Activated CD4-positive, CD25-positive, alpha-beta regulatory T cell treated with anti-CD3 and anti-CD28 coated beads, Interleukin-2, amount 50 U/mL, for 16 hours (primary cell): ENCODE results near the gene HPSE2.
A peak's percentile ranks its signal among the peaks of the same experiment; 100 is the strongest.
"Not testable (repeated sequence)": the region's sequence is repeated elsewhere in the genome, so short reads cannot be mapped to it uniquely, and the experiment has no call there.

Source experiments
- DNase-seq: peaks from one replicate; pipeline ENCODE4 v3.0.0-alpha.2; 2020; ENCODE audit warnings: low read depth, low spot score

HPSE2 gene

DNA sequence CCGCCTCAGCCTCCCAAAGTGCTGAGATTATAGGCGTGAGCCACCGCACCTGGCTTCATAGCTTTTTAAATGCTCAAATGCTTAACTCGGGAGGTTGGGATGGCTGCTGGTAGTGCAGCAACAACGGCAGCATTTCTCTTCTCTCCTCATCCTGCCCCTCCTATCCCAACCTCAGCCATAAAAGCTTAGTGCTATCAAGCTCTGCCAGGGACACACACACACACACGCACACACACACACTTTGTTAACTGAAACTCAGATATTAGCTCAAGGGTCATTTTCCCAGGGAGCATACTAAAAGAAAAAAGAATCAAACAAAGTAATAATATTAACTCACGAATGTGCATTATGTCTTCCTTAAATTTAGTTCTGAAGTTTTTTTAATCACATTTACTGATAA, 725.9 kb downstream of the HPSE2 start:
- no peak for DNase-seq

DNA sequence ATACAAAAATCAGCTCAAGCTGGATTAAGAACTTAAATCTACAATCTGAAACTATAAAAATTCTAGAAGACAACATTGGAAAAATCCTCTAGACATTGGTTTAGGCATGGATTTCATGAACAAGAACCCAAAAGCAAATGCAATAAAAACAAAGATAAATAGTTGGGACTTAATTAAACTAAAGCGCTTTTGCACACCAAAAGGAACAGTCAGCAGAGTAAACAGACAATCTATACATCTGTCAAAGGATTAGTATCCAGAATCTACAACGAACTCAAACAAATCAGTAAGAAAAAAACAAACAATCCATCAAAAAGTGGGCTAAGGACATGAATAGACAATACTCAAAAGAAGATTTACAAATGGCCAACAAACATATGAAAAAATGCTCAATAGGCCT, 733.1 kb downstream of the HPSE2 start:
- DNase-seq = not testable (repeated sequence)

DNA sequence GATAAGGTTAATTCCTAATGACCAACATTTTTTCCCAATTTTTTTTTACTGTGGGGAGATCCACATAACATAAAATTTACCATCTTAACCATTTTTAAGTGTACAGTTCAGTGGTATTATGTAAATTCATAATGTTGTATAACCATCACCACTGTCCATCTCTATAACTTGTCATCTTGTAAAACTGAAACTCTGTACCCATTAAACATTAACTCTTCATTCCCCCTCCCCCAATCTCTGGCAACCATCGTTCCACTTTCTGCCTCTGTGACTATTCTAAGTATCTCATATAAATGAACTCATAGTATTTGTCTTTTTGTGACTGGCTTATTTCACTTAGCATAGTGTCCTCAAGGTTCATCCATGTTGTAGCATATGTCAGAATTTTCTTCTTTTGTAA, 742.9 kb downstream of the HPSE2 start:
- DNase-seq = no peak

DNA sequence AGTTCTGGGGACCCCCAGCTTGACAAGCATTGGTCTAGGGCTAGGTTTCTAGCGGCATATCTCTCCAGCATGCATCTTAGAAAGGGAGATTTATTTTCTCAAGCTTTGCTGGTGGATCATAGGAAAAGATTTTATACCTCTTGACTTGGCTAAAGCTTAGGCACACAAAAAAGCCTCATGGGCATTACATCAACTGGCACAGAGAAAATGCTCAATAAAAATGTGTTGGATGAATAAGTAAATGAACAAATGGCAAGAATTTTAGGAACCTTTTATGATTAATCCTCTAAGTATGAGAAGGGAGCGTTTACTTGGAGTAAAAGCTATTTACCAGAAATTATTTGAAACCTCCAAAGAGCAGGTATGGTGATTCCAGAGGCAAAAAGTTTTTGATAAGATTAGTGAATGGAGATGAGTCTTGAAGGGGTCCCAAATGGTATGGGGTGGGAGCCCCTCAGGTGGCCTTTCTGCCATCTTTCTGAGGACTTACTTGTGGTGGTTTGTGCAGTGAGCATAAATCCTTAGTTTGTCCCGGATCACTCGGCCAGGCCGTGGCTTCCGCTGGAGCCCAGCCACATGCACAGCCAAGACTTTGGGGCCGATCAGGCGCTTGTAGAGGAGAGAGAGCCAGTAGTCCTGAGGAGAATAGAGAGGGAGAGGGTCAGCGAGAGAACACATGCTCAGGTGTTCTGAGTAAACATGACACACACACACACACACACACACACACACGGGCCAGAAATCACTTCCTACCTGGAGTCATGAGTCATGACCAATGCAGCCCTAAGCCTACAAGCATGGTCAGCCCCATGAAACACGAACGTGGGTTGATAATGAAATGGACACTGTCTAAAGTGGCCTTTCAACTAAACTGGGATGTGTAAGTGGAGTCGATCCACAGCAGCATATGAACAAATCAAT, 745.8 kb downstream of the HPSE2 start:
- no peak for DNase-seq

DNA sequence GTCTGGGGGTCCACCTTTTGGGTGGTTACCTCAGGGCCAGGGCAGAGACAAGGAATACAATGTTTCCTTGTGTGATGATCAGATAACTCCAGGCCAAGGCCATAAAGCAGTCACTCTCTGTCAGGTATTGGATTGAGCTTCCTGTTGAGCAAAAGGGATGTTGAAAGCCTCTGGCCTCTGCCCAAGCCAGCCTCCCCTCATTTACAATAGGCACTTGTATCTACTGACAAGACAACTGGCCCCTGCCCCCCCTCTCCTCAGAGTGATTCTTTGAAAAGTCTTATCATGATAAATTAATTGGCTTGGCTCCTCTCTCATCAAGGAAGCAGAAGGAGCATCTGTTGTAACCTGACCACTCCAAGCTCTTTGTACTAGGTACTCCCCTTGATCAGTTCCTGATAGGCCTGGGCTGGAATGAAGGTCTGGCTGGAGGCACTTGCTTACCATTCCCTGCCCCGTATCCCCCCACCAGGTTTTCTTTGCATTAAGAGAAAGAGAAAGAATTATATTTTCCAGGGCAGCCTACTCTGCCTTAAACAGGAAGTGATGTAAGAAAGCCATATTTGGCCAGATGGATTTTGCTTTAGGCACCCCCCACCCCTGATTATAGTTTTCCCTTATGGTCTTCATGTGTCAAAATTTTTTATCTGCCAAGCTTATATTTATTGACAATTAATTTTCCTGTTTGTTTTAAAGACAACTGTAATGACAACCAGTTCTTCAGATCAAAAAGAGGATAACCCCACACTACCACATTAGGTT, 746.8 kb downstream of the HPSE2 start:
- no peak for DNase-seq

DNA sequence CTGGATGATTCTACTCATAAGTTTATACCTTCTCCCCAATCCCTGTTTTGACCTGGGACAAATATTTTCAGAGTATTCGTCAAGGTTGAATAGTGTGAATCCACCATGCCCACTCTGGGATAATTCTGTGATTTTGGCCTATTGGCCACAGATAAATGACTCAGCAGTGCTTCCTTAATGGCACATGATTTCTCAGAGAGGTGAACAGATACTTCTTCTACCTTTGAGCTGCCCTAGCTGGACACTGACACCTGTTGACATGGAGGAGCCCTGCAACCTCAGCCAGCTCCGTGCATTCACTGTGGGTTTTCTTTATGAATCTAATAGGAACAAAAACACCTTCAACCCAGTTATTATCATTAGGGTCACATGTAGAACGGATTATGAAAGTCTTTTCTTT, 748.0 kb downstream of the HPSE2 start:
- no peak for DNase-seq

DNA sequence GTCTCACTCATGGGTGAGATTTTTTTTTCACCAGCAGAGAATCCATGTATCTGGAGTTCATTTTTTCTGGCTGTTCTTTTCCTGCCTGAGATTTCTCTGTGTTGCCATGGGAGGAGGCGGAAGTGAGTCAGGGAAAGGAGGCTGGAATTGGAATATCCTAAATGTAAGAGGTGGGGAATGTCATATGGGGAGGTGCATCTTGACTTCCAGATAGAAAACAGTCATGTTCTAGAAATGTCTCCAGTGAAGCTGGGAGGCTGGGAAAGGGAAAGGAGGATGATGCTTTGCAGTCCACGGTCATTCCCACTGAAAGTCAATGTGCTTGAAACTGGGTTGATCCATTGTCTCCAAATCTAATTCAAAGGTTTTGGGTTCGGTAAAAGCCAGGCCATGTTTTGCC, 749.2 kb downstream of the HPSE2 start:
- DNase-seq = no peak

DNA sequence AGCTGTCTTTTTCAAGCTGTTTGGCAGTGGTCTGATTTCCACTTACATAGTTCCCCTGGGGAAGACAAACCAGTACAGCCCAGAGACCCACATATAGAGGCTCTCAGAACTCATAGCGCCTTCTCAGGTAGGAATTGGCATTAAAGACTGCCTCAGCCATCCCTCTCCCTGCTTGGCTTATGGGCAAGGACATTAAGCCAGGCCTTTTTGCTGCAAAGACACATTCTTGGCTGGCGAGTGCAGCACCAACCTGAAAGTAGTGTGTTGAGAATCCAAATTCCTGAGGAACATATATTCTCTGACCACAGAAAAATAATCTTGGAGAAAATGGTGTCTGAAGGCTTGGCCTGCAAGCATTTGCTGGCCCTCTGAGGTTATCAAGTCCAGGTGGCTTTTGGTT, 749.7 kb downstream of the HPSE2 start:
- DNase-seq = no peak

DNA sequence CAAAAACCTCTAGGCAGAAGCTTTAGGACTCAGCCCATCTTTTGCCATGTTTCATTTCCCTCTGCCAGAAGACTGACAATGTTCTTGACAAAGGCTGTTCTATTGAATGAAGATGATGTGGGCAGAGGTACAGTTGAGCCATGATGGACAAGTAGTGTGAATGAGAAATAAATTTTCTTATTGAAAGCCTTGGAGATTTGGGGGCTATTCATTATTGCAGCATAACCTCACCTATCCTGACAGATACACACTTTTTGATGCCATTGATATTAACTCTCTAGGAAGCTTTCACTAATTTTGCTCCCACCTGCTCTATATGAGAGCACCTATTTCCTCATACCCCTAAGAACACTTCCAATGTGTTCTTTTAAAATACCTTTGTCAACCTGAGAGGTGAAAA, 752.0 kb downstream of the HPSE2 start:
- no peak for DNase-seq

DNA sequence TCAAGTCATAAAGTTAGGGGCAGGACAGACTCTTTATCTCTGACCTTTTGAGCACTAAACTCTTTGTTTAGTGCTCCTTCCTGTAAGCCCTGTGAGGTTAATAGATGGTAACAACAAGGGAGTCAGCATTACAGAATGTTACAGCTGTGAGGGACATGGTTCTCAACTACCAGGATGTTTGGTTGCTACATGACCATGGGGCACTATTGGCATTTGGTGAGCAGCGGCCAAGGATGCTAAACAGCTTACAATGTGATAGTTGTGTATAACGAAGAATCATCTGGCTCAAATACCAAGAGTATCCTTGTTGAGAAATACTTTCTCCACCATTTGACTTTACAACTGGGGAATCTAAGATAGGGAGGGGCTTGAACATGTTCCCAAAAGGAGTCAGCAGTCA, 753.6 kb downstream of the HPSE2 start:
- DNase-seq = no peak

DNA sequence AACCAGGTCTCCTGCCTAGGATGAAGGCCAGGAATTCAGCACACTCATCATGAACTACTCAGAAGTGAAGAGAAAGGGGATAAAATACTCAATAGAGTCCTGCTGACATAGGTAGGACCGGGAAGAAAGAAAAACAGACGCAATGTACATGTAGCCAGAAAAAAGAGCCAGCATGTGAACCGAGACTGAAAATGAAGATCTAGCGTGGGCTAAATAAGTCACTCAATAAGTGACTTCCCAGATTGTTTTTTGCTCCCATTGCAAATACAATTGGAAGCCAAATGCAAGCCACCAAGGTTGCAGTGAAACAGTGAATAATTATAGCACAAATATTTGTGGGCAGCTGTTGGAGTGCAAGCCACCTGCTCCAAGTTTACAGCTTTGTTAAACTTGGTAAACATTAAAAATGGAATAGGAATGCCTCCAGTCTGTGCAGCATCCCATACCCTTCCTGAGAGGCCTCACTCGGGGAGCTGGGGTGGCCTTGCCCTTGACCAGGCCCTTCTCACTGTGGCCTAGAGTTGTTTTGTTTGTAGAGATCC, 754.2 kb downstream of the HPSE2 start:
- DNase-seq = no peak

DNA sequence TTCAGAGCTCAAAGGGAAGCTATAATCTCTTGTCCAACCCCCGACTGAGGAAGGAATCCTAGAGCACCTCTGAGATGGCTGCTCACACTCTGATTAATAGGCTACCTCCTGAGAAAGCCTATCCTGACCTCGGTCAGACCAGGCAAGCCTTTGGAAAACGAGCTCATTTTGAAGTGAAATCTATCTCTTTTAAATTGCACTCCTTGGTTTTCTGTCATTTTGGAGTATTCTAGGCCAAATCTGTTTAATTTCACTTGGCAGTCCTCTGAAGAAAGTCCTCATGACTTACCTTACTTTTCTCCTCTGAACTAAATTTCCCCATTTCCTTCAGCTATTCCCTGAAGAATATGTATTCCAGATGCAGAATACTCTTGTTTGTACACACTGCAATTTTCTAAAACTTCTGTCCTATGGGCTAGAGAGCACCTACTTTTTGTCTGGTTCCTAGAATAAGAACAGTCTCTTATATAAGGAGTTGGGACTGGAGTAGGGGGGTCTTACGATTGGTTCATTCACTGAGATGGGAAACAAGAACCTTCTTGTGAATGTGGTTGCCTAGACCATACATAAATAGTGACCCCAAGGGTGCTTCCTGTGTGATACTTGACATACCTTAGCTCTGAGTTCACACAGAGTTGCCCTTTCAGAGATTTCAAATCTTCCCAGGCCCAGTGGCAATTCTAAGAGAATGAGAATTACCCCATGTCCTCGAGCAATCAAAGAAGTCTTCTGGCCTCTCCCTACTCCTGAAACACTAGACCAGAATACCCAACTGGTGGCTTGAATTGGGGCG, 757.0 kb downstream of the HPSE2 start:
- no peak for DNase-seq

DNA sequence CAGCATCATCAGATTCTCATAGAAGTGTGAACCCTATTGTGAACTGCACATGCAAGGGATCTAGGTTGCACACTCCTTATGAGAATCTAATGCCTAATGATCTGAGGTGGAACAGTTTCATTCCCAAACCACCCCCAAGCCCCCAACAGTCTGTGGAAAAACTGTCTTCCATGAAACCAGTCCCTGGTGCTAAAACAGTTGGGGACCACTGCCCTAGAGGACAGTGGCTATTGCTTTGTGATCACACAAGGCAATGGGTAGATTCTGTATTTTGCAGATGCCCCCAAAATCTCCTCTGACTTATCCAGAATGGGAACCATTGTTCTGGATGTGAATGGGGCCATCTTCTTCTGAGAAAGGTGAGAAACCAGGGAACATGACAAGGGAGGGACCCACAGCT, 757.8 kb downstream of the HPSE2 start:
- DNase-seq = no peak

DNA sequence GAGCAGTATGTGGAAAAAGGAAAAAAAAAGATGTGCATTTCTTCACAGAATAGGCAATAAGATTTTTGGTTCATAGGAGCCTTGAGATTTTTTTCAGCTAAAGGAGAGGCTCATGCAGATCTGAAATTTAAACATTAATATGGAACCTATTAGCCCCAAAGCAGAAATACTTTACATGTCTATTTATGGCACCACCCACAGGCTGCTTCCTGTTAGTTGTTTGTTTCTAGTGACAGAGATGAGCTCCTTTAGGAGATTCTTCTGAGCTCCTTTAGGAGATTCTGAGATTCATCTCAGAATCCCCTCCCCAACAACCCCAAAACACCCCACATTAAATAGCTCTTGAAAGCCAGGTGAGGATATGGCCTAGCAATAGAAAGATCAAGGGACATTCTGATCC, 761.0 kb downstream of the HPSE2 start:
- DNase-seq = no peak

DNA sequence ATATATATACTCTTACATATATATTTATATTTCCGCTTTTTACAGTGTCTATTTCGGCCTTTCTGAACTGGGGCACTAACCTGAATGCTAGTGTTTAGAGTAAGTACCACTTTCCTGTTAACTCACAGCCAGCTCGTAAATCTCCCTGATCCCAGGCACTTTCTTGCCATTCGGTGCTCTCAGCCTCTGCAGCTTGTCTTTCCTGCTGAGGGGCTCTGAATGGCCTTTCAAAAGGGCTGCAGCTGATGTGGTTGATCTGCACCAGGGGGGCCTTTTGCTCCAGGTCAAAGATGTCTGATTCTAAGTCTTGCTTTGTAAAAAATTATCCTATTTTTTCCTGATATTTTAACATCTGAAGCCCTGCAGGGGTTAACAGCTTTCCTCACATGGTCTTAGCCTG, 763.5 kb downstream of the HPSE2 start:
- DNase-seq = no peak

DNA sequence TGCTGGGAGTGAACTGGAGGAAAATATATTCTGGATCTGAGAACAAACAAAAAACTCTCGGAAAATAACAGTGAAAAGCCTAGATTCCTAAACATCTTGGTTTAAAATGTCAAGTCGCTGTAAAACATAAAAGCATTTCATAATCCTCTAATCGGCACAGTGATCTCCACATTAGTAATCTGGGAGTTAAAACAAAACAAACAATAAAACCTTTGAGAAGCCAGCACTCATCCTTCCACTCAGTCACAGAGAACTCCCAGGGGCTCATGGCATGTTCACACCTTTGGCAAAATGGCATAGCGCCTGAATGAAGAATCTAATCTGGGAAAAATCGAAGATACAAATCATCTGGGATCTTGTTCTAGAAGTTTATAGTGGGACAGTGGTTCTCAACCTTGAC, 764.8 kb downstream of the HPSE2 start:
- DNase-seq = no peak

DNA sequence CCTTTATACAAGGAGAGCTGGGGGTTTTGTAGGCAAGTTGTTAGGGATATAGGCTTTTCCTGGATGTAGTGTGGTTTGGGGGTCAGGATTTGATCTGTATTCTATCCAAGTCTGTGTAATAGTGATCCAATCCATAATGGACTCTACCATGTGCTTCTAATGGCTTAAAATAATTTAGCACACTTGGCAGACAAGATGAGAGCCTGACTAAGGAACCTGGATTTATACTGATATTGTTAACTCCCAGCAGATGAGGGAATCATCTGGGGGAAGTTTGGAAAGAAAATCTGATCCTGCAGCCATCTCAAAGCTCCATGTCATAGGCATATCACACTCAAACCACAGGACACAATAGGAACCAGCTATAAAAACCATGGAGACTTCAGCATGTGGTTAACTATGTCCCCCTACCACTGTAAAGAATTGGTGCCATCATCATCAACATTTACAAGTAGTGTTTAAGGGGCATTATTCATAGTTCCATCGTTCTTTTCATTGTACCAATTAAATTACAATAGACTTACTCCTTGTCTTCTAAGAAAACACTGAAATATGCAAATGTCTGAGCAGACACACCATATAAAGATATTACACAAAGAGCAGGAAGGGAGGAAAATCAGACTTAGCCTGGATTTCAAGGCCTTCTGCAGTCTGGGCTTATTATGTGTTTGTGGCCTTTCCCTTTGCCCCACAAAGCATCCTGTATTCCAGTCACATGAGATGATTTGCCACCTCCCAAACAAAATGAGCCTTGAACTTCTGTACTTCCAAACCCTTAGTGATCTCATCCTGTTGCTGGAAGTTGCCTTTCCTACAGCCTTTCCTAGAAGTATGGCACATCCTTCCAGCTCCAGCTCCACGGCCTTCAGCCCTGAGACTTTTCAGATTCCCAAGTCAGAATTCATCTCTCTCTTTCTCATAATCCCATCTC, 766.4 kb downstream of the HPSE2 start:
- no peak for DNase-seq

DNA sequence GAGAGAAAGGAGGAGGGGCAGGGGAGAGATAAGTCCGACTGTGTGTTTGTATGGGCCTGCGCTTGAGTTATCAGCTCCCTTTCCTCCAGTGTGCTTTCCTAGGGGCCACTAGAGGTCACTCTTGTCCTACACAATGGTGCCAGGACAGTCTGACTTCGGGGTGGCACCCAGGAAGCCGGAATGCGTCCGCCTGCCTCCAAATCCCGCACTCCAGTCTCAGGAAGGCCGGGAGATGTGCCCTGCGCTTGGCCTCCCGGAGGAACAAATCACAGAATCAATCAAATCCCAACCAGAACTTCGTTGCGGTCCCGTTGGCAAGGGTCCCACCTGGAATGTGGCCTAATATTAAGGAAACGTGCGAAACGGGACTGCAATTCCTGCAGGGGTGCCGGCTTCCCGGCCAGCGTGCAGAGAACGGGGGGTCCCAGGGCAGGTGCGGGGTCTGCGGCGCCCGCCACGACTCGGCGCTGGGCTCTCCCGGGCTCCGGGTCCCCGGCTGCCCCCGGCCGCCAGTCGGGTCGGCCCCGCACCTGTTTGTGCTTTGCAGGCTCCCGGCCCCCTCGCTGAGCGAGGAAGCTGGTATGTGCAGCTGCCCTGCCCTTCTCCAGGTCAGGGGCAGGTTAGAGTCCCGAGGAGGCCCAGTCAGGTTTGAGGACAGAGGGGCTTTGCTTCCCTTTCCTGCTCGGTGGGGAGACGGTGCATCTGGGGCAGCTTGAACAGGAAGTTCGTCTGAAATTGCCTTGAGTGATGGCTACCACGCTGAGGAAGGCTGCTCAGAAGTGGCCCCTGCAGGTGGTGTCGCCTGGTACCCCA, 767.9 kb downstream of the HPSE2 start:
- DNase-seq = peak; percentile 40

DNA sequence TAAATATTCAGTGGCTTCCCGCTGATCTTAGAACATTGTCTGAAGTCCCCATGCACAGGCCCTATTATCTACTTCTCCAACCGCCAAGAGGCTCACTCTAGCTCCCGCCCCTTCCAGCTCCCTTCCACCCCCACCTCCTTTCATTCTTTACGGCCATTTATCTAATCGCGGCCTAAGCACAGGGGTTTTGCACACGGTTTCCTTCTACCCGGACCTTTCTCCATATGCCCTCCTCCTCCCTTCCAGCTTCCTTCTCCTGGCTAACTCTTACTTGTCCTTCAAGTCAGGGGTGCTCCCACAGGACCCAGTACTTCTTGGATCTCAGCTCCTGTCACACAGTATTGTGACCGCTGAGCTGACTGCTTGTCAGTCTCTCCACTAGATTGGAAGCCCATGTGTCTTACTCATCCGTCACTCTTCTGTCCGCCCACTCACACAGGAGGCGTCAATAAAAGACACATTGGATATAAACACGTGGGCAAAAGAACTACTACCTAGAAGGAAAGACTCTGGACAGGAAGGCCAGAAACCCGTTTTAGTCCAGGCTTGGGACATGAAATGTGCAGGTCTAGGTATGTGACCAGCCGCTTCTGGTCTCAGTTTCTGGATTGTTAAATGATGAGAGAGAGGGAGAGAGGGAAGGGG, 768.7 kb downstream of the HPSE2 start:
- no peak for DNase-seq
